DND-41 (cell line): ENCODE data around the gene BTBD18.

Experiments used
- ATAC-seq: fragments of 200-7000 bp; cut with Tn5 transposase; 3 replicates; pipeline ENCODE4 v1.9.1; 2021; ENCODE audit warnings: low read depth; ENCODE audit not compliant: insufficient read depth
- DNase-seq: peaks from one replicate; pipeline ENCODE4 v3.0.0-alpha.2; 2020
- H2AFZ ChIP-seq: 2 replicates; pipeline ENCODE4 v1.6.0; 2012; ENCODE audit warnings: low read depth, low read length
- H3K27ac ChIP-seq: 2 replicates; pipeline ENCODE4 v1.5.1; 2012; ENCODE audit warnings: low read length, inconsistent platforms
- H3K27me3 ChIP-seq: fragments of 200-600 bp; sonication (generic); 2 replicates; pipeline ENCODE4 v1.6.0; 2012; ENCODE audit warnings: low read length, mild to moderate bottlenecking, inconsistent platforms; ENCODE audit not compliant: insufficient read depth, poor library complexity
- H3K36me3 ChIP-seq: 2 replicates; pipeline ENCODE4 v1.5.1; 2012; ENCODE audit warnings: low read length, inconsistent platforms; ENCODE audit not compliant: insufficient read depth
- H3K4me1 ChIP-seq: 2 replicates; pipeline ENCODE4 v1.5.1; 2012; ENCODE audit warnings: mild to moderate bottlenecking, low read length; ENCODE audit not compliant: insufficient read depth
- H3K4me2 ChIP-seq: 2 replicates; pipeline ENCODE4 v1.6.0; 2012; ENCODE audit warnings: mild to moderate bottlenecking, moderate library complexity, low read length, inconsistent platforms; ENCODE audit not compliant: insufficient read depth
- H3K4me3 ChIP-seq, 2 experiments: fragments of 200-600 bp in 1 of 2; shearing (Covaris generic) in 1 of 2; 2 replicates each; pipeline ENCODE4 v1.5.1; 2012 to 2016; ENCODE audit warnings: inconsistent platforms in 2 of 2, low read length in 2 of 2, mild to moderate bottlenecking in 2 of 2, low read depth in 1 of 2, moderate library complexity in 1 of 2
- H3K79me2 ChIP-seq: 2 replicates; pipeline ENCODE4 v1.6.0; 2012; ENCODE audit warnings: low read length, inconsistent platforms; ENCODE audit not compliant: insufficient read depth
- H3K9ac ChIP-seq: 2 replicates; pipeline ENCODE4 v1.6.0; 2012; ENCODE audit warnings: low read depth, mild to moderate bottlenecking, inconsistent platforms, low read length, moderate library complexity
- H3K9me3 ChIP-seq: 2 replicates; pipeline ENCODE4 v1.5.1; 2012; ENCODE audit warnings: low read length, moderate library complexity, mild to moderate bottlenecking, inconsistent platforms; ENCODE audit not compliant: insufficient read depth, severe bottlenecking
- H4K20me1 ChIP-seq: 2 replicates; pipeline ENCODE4 v1.6.0; 2012; ENCODE audit warnings: low read length; ENCODE audit not compliant: insufficient read depth
- EZH2 ChIP-seq: IDR thresholded peaks from 3 replicates; pipeline ENCODE4 v1.6.1; 2012; ENCODE audit warnings: borderline replicate concordance, low read depth, mild to moderate bottlenecking, moderate library complexity, low read length, inconsistent platforms; ENCODE audit not compliant: severe bottlenecking
- TF ChIP-seq, protein P1 (sequence below): IDR thresholded peaks from 2 replicates; pipeline ENCODE4 v1.5.1; 2012; ENCODE audit warnings: borderline replicate concordance, low read length, moderate library complexity, mild to moderate bottlenecking; ENCODE audit not compliant: poor library complexity, severe bottlenecking; ENCODE audit errors: extremely low read depth

BTBD18 gene

DNA sequence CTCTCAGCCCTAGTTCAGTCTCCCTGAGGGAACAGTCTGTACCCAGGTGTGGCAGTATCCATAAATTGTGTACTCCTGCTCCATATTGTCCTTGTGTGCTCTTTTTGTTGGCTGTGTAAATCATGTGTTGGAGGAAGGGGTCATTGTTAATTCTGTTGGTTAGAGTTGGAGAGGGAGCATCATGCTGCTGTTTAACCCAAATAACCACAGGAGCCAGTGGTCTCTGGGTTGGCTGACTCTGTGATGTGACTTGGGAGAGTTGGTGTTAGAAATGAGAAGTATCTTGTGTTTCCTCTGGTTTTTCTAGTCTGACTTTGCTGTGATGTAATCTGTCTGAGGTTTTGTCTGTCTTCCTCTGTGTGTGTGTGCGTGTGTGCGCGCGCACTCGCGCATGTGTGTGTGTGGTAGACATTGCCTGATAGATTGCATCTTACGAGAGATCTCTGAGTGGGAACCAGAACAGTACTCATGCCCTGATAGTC, 40.5 kb upstream of the BTBD18 start:
- Histone ChIP-seq H3K9ac (peak overlapping the region; percentile 35), H3K4me1 (peaks cover 66% of the 10 kb centered on the region)

DNA sequence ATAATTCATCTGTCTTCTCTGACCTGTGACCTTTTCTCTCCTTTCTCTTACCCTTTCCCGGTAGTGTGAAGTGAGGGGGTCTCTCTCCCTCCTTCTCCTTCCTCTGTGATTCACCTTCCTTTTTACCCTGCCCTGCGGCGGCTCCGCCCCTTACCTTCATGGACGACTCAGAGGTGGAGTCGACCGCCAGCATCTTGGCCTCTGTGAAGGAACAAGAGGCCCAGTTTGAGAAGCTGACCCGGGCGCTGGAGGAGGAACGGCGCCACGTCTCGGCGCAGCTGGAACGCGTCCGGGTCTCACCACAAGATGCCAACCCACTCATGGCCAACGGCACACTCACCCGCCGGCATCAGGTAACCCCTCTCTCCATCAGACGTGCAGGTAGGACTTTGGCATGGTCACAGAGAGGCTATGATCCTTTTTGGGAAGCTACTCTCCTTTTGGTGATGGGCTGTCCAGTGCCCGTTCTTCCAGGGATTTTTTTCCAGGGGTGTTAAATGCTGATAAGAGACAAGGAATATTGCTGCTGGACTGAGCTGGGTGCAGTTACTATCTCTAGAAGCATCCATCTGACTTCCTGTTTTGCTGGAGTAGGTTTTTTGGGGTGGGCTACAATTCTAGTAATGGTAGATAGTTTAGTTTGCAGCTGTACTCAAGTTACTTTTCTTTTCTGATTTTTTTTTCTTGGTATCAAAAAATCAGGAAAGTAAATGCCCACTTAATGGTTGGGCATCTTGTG, 39.9 kb upstream of the BTBD18 start:
- no peak for DNase-seq
- peak overlapping the region; percentile 87 for H3K27ac ChIP-seq
- H3K79me2 ChIP-seq = peaks cover 20% of the 10 kb centered on the region; the same call in 1 of the 2 replicates
- ATAC-seq = peak; percentile 13
- H2AFZ ChIP-seq = peak overlapping the region; percentile 29
- peaks cover 72% of the 10 kb centered on the region for H3K4me1 ChIP-seq
- H3K9me3 ChIP-seq = no peaks in the 10 kb centered on the region
- peak overlapping the region; percentile 35 for H3K9ac ChIP-seq
- peak overlapping the region; percentile 53 for H3K4me2 ChIP-seq
- no peaks in the 10 kb centered on the region for H4K20me1 ChIP-seq
- no peaks in the 10 kb centered on the region for H3K27me3 ChIP-seq
- TF ChIP-seq, protein P1, sequence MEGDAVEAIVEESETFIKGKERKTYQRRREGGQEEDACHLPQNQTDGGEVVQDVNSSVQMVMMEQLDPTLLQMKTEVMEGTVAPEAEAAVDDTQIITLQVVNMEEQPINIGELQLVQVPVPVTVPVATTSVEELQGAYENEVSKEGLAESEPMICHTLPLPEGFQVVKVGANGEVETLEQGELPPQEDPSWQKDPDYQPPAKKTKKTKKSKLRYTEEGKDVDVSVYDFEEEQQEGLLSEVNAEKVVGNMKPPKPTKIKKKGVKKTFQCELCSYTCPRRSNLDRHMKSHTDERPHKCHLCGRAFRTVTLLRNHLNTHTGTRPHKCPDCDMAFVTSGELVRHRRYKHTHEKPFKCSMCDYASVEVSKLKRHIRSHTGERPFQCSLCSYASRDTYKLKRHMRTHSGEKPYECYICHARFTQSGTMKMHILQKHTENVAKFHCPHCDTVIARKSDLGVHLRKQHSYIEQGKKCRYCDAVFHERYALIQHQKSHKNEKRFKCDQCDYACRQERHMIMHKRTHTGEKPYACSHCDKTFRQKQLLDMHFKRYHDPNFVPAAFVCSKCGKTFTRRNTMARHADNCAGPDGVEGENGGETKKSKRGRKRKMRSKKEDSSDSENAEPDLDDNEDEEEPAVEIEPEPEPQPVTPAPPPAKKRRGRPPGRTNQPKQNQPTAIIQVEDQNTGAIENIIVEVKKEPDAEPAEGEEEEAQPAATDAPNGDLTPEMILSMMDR = no peak
- no peak for TF ChIP-seq EZH2
- peaks cover 2% of the 10 kb centered on the region for H3K36me3 ChIP-seq
- peak overlapping the region in 1 of 2 experiments; percentile 32; a peak in 2 of 4 replicates for H3K4me3 ChIP-seq

More for the DNA sequence above, 40.5 kb upstream of the BTBD18 start:
- DNase-seq = peak; percentile 90
- no peaks in the 10 kb centered on the region for H3K27me3 ChIP-seq
- peaks cover 6% of the 10 kb centered on the region for H3K36me3 ChIP-seq
- no peaks in the 10 kb centered on the region for H4K20me1 ChIP-seq
- no peak for TF ChIP-seq EZH2
- TF ChIP-seq, protein P1 = no peak
- ATAC-seq = peak; percentile 87
- H3K79me2 ChIP-seq = peaks cover 14% of the 10 kb centered on the region; the same call in 1 of the 2 replicates
- peak overlapping the region; percentile 87 for H3K27ac ChIP-seq
- H3K4me3 ChIP-seq = peak overlapping the region in 1 of 2 experiments; percentile 32; a peak in 2 of 4 replicates
- H3K4me2 ChIP-seq = peak overlapping the region; percentile 53
- H3K9me3 ChIP-seq = no peaks in the 10 kb centered on the region
- peak overlapping the region; percentile 40 for H2AFZ ChIP-seq

DNA sequence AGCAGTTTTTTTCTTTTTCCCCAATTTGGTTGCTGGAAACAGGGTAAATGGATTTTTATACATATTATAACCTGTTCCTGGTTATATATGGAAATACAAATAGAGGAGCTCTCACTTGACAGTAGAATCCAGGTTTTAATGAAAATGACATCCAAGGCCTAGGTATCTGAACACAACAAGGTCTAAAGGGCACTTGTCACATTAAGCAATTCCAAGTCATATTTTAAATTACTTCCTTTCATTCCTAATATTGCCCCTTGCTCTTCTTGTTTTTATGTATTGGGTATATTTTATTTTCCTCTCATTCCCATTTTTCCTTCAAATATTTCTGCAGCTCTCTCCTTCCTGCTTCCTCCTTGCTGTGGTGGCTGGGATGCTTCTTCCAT, 37.1 kb upstream of the BTBD18 start:
- Histone ChIP-seq H4K20me1 (no peaks in the 10 kb centered on the region), H2AFZ (no peak overlapping the region), H3K4me3 (no peak overlapping the region), H3K4me2 (peak overlapping the region; percentile 18; the same call in 1 of the 2 replicates), H3K36me3 (no peaks in the 10 kb centered on the region), H3K27me3 (no peaks in the 10 kb centered on the region), H3K27ac (peak overlapping the region; percentile 86), H3K4me1 (peaks cover 75% of the 10 kb centered on the region), H3K9me3 (no peaks in the 10 kb centered on the region), H3K79me2 (peaks cover 21% of the 10 kb centered on the region; the same call in 1 of the 2 replicates), H3K9ac (peak overlapping the region; percentile 23; the same call in 1 of the 2 replicates)
- DNase-seq (no peak), ATAC-seq (peak; percentile 1; the same call in 1 of the 3 replicates)
- TF ChIP-seq EZH2 = no peak
- TF ChIP-seq, protein P1 = no peak
